GM23338 (cell line): Measurements from ENCODE around the gene SPRED2. TPM values are rescaled to one million over a fixed set of nuclear protein-coding genes. Genes with fewer than 3 reads are reported as not detected.

ENCODE experiments used
- ATAC-seq: fragments of 200-7000 bp; cut with Tn5 transposase; 3 replicates; pipeline ENCODE4 v1.9.1; 2020
- DNase-seq: peaks from one replicate; pipeline ENCODE4 v3.0.0-alpha.2; 2015; ENCODE audit warnings: low spot score
- H2AFZ ChIP-seq: fragments of 200-600 bp; sonication (generic); 2 replicates; pipeline ENCODE4 v1.8.0; 2016; ENCODE audit warnings: antibody characterized with exemption, mild to moderate bottlenecking, moderate library complexity
- H3F3A ChIP-seq: fragments of 200-600 bp; sonication (generic); replicated peaks from 2 replicates; pipeline ENCODE4 v1.8.0; 2017; ENCODE audit warnings: antibody characterized with exemption, mixed run types, low read depth
- H3K27ac ChIP-seq: fragments of 200-600 bp; sonication (generic); 2 replicates; pipeline ENCODE4 v1.6.1; 2016; ENCODE audit warnings: low read depth
- H3K27me3 ChIP-seq: fragments of 200-600 bp; sonication (generic); 2 replicates; pipeline ENCODE4 v1.8.0; 2016; ENCODE audit warnings: mild to moderate bottlenecking, mixed run types, moderate library complexity; ENCODE audit not compliant: insufficient read depth
- H3K36me3 ChIP-seq: fragments of 200-600 bp; sonication (generic); 2 replicates; pipeline ENCODE4 v1.8.0; 2016; ENCODE audit warnings: mild to moderate bottlenecking; ENCODE audit not compliant: insufficient read depth
- H3K4me1 ChIP-seq: fragments of 200-600 bp; sonication (generic); 2 replicates; pipeline ENCODE4 v1.8.0; 2016; ENCODE audit warnings: mild to moderate bottlenecking, moderate library complexity; ENCODE audit not compliant: insufficient read depth
- H3K4me2 ChIP-seq: fragments of 200-600 bp; sonication (generic); 2 replicates; pipeline ENCODE4 v1.7.1; 2017; ENCODE audit warnings: mixed run types
- H3K4me3 ChIP-seq: fragments of 200-600 bp; sonication (generic); 2 replicates; pipeline ENCODE4 v1.6.1; 2016; ENCODE audit warnings: mixed run types
- H3K79me2 ChIP-seq: fragments of 200-600 bp; sonication (generic); replicated peaks from 2 replicates; pipeline ENCODE4 v1.8.0; 2017; ENCODE audit warnings: mild to moderate bottlenecking; ENCODE audit not compliant: insufficient read depth
- H3K9me2 ChIP-seq: fragments of 200-600 bp; sonication (generic); 2 replicates; pipeline ENCODE4 v1.8.0; 2017; ENCODE audit not compliant: insufficient read depth
- H4K20me1 ChIP-seq: fragments of 200-600 bp; sonication (generic); replicated peaks from 2 replicates; pipeline ENCODE4 v1.8.0; 2017; ENCODE audit warnings: mild to moderate bottlenecking; ENCODE audit not compliant: insufficient read depth
- H3K27ac Mint-ChIP-seq: 2 replicates; pipeline ENCODE4 v1.8.0; 2020; ENCODE audit warnings: inconsistent platforms, mild to moderate bottlenecking, moderate library complexity, mixed read lengths
- H3K27me3 Mint-ChIP-seq: 3 replicates; pipeline ENCODE4 v1.8.0; 2022; ENCODE audit warnings: low read depth, mild to moderate bottlenecking, moderate library complexity, mixed read lengths, inconsistent platforms; ENCODE audit not compliant: insufficient read depth, poor library complexity
- H3K36me3 Mint-ChIP-seq: 3 replicates; pipeline ENCODE4 v1.8.0; 2021; ENCODE audit warnings: low read depth, mild to moderate bottlenecking, inconsistent platforms, moderate library complexity, mixed read lengths
- H3K4me1 Mint-ChIP-seq: 3 replicates; pipeline ENCODE4 v1.8.0; 2020; ENCODE audit warnings: mild to moderate bottlenecking, inconsistent platforms, mixed read lengths
- H3K4me3 Mint-ChIP-seq: 3 replicates; pipeline ENCODE4 v1.8.0; 2021; ENCODE audit warnings: moderate library complexity, mild to moderate bottlenecking, inconsistent platforms, mixed read lengths
- H3K9me3 Mint-ChIP-seq: 3 replicates; pipeline ENCODE4 v1.8.0; 2020; ENCODE audit warnings: moderate library complexity, mild to moderate bottlenecking, inconsistent platforms, mixed read lengths
- CREB1 ChIP-seq: fragments of 250-450 bp; sonication (Bioruptor Pico); IDR thresholded peaks from 2 replicates; pipeline ENCODE4 v1.5.0; 2020; ENCODE audit warnings: low read depth, mild to moderate bottlenecking, moderate library complexity
- EZH2 ChIP-seq: fragments of 200-600 bp; sonication (generic); IDR thresholded peaks from one replicate; pipeline ENCODE4 v1.8.0; 2017; ENCODE audit warnings: antibody characterized with exemption, mild to moderate bottlenecking, low read depth; ENCODE audit not compliant: unreplicated experiment
- EZH2phosphoT487 ChIP-seq: fragments of 200-600 bp; sonication (generic); IDR thresholded peaks from one replicate; pipeline ENCODE4 v1.8.1; 2018; ENCODE audit warnings: antibody characterized with exemption; ENCODE audit not compliant: unreplicated experiment
- JUNB ChIP-seq: IDR thresholded peaks from one replicate; pipeline ENCODE4 v1.6.1; 2016; ENCODE audit warnings: antibody characterized with exemption; ENCODE audit not compliant: unreplicated experiment
- NANOG ChIP-seq: IDR thresholded peaks from 2 replicates; pipeline ENCODE4 v1.6.1; 2016; ENCODE audit warnings: antibody characterized with exemption, borderline replicate concordance
- POLR2AphosphoS5 ChIP-seq: IDR thresholded peaks from 2 replicates; pipeline ENCODE4 v1.6.1; 2016; ENCODE audit warnings: antibody characterized with exemption, low read depth
- STAT1 ChIP-seq: IDR thresholded peaks from one replicate; pipeline ENCODE4 v1.6.1; 2016; ENCODE audit warnings: antibody characterized with exemption; ENCODE audit not compliant: unreplicated experiment
- ZNF114 ChIP-seq: fragments of 250-450 bp; sonication (Bioruptor Pico); IDR thresholded peaks from 2 replicates; pipeline ENCODE4 v1.5.0; 2020; ENCODE audit warnings: mild to moderate bottlenecking, moderate library complexity
- ZNF331 ChIP-seq: fragments of 250-450 bp; sonication (Bioruptor Pico); IDR thresholded peaks from 2 replicates; pipeline ENCODE4 v1.5.0; 2020; ENCODE audit warnings: low read depth, mild to moderate bottlenecking, moderate library complexity
- polyA plus RNA-seq: library from polyadenylated mRNA; unstranded; fragments of >200 nt; fragmentation: Nextera tagmentation; extraction: Ambion mirVana; gene quantifications from 2 replicates; pipeline ENCODE4 v1.2.1, GENCODE V29; 2016
- total RNA-seq: library from RNA; depleted of rRNA; stranded (reverse); fragments of >200 nt; shearing (Covaris generic); gene quantifications from 2 replicates; pipeline ENCODE4 v1.2.3, GENCODE V29; 2014
- TF ChIP-seq, protein P1 (sequence below): IDR thresholded peaks from one replicate; pipeline ENCODE4 v1.6.1; 2018; ENCODE audit warnings: antibody characterized with exemption; ENCODE audit not compliant: unreplicated experiment
- TF ChIP-seq, protein P2 (sequence below), 2 experiments: fragments of 200-600 bp in 1 of 2; sonication (generic) in 1 of 2; conservative IDR thresholded peaks; 2 replicates each; pipeline versions ENCODE4 v1.5.1 to v1.6.1; 2016 to 2017; ENCODE audit warnings: antibody characterized with exemption in 2 of 2, low read depth in 2 of 2, mild to moderate bottlenecking in 2 of 2, moderate library complexity in 1 of 2
- TF ChIP-seq, protein P3 (sequence below): IDR thresholded peaks from 2 replicates; pipeline ENCODE4 v1.6.1; 2016; ENCODE audit warnings: antibody characterized with exemption

Gene SPRED2
- total and polyA plus RNA-seq, 2 experiments from 2014 or later: 8.7 to 13.0 TPM

- peaks cover 25% of the 10 kb centered on the region for H3K4me1 Mint-ChIP-seq
- H3K27ac ChIP-seq: peak overlapping the region; percentile 16; the same call in 1 of the 2 replicates
- H4K20me1 ChIP-seq: peaks cover 30% of the 10 kb centered on the region
These were observed 49.5 kb downstream of the SPRED2 start for GRCh38 chr2:65382776-65383357.

DNA sequence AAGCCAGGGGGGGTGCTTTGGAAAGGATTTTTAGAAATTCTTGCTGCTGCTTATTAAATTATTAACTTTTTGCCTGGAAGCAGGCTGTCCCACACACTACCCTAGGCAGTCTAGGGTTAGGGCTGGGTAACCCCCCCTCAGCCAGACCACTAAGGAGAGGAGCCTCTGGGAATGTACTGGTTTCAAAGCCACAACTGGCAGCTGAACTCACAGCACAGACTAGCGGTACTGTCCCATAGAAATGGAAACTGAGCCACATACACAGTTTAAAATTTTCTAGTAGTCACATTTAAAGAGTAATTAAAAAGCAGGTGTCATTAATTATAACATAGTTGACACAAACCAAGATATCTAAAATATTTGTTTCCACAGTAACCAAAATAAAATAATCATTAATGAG, 50.1 kb downstream of the SPRED2 start:
- no peak overlapping the region for H3K4me2 ChIP-seq
- H3K36me3 ChIP-seq: no peaks in the 10 kb centered on the region
- H3K4me1 ChIP-seq: peaks cover 14% of the 10 kb centered on the region
- H3K4me3 ChIP-seq: no peak overlapping the region
- H2AFZ ChIP-seq: no peak overlapping the region
- Mint-ChIP-seq H3K27ac (no peak overlapping the region), H3K9me3 (no peaks in the 10 kb centered on the region), H3K4me1 (peaks cover 30% of the 10 kb centered on the region), H3K36me3 (no peaks in the 10 kb centered on the region), H3K4me3 (no peak overlapping the region), H3K27me3 (peaks cover 2% of the 10 kb centered on the region)
- no peak overlapping the region for H3K27ac ChIP-seq
- H3F3A ChIP-seq: no peaks in the 10 kb centered on the region
- ATAC-seq (no peak), DNase-seq (no peak)
- H3K79me2 ChIP-seq: 0 out of 2 replicates have a peak, but pooled peaks cover 4% of the 10 kb centered on the region
- H4K20me1 ChIP-seq: peaks cover 30% of the 10 kb centered on the region
- no peaks in the 10 kb centered on the region for H3K27me3 ChIP-seq
- H3K9me2 ChIP-seq: 0 out of 2 replicates have a peak, but pooled peaks cover 4% of the 10 kb centered on the region
- TF ChIP-seq EZH2phosphoT487 (no peak), ZNF114 (no peak), ZNF331 (no peak), STAT1 (no peak), CREB1 (CRISPR knock-in tag) (no peak), EZH2 (no peak), NANOG (no peak), POLR2AphosphoS5 (no peak), JUNB (no peak)
- TF ChIP-seq, protein P1, sequence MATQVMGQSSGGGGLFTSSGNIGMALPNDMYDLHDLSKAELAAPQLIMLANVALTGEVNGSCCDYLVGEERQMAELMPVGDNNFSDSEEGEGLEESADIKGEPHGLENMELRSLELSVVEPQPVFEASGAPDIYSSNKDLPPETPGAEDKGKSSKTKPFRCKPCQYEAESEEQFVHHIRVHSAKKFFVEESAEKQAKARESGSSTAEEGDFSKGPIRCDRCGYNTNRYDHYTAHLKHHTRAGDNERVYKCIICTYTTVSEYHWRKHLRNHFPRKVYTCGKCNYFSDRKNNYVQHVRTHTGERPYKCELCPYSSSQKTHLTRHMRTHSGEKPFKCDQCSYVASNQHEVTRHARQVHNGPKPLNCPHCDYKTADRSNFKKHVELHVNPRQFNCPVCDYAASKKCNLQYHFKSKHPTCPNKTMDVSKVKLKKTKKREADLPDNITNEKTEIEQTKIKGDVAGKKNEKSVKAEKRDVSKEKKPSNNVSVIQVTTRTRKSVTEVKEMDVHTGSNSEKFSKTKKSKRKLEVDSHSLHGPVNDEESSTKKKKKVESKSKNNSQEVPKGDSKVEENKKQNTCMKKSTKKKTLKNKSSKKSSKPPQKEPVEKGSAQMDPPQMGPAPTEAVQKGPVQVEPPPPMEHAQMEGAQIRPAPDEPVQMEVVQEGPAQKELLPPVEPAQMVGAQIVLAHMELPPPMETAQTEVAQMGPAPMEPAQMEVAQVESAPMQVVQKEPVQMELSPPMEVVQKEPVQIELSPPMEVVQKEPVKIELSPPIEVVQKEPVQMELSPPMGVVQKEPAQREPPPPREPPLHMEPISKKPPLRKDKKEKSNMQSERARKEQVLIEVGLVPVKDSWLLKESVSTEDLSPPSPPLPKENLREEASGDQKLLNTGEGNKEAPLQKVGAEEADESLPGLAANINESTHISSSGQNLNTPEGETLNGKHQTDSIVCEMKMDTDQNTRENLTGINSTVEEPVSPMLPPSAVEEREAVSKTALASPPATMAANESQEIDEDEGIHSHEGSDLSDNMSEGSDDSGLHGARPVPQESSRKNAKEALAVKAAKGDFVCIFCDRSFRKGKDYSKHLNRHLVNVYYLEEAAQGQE: no peak
- TF ChIP-seq, protein P2, sequence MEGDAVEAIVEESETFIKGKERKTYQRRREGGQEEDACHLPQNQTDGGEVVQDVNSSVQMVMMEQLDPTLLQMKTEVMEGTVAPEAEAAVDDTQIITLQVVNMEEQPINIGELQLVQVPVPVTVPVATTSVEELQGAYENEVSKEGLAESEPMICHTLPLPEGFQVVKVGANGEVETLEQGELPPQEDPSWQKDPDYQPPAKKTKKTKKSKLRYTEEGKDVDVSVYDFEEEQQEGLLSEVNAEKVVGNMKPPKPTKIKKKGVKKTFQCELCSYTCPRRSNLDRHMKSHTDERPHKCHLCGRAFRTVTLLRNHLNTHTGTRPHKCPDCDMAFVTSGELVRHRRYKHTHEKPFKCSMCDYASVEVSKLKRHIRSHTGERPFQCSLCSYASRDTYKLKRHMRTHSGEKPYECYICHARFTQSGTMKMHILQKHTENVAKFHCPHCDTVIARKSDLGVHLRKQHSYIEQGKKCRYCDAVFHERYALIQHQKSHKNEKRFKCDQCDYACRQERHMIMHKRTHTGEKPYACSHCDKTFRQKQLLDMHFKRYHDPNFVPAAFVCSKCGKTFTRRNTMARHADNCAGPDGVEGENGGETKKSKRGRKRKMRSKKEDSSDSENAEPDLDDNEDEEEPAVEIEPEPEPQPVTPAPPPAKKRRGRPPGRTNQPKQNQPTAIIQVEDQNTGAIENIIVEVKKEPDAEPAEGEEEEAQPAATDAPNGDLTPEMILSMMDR (conservative IDR thresholded peaks at IDR 0.05; ENCODE audit: low read depth in 2 of 2): no peak
- TF ChIP-seq, protein P3, sequence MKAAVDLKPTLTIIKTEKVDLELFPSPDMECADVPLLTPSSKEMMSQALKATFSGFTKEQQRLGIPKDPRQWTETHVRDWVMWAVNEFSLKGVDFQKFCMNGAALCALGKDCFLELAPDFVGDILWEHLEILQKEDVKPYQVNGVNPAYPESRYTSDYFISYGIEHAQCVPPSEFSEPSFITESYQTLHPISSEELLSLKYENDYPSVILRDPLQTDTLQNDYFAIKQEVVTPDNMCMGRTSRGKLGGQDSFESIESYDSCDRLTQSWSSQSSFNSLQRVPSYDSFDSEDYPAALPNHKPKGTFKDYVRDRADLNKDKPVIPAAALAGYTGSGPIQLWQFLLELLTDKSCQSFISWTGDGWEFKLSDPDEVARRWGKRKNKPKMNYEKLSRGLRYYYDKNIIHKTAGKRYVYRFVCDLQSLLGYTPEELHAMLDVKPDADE: no peak

More at GRCh38 chr2:65382776-65383357, 49.5 kb downstream of the SPRED2 start:
- Histone ChIP-seq H3K4me2 (no peak overlapping the region), H3K9me2 (0 out of 2 replicates have a peak, but pooled peaks cover 4% of the 10 kb centered on the region), H3K4me3 (no peak overlapping the region), H3F3A (no peaks in the 10 kb centered on the region), H2AFZ (no peak overlapping the region), H3K36me3 (no peaks in the 10 kb centered on the region), H3K79me2 (0 out of 2 replicates have a peak, but pooled peaks cover 4% of the 10 kb centered on the region), H3K27me3 (no peaks in the 10 kb centered on the region), H3K4me1 (peaks cover 9% of the 10 kb centered on the region)
- H3K9me3 Mint-ChIP-seq: no peaks in the 10 kb centered on the region
- H3K36me3 Mint-ChIP-seq: no peaks in the 10 kb centered on the region
- H3K27ac Mint-ChIP-seq: peak overlapping the region; percentile 7; the same call in 1 of the 2 replicates
- TF ChIP-seq JUNB: no peak
- TF ChIP-seq, protein P2 (conservative IDR thresholded peaks at IDR 0.05; ENCODE audit: low read depth in 2 of 2): 0 out of 4 replicates have a peak, but pooled peaks of 1 of the 2 experiments have one; percentile 12
- peak; percentile 38 for DNase-seq
- H3K4me3 Mint-ChIP-seq: no peak overlapping the region
- peak; percentile 70 for ATAC-seq
- H3K27me3 Mint-ChIP-seq: peaks cover 2% of the 10 kb centered on the region
